ENCODE results near the gene SETMAR.

DNA sequence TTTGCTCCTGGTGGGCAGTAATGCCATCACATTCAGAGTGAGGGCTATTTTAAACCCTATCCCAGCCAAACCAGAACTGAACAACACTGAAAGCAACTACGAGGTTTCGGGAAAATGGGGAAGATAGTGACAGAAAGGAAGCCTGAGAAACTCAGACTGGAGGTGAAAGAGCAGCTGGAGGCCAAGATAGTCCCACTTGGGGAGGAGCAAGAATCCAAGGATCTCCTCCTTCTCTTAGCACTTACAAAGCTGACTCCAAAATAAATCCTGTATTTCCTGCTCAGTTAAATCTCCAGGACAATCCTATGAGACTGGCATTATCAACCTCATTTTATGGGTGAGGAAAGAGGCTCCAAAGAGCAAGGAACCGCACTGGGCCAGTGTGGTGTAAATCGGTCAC lies 14.1 kb upstream of the SETMAR start:
- TF ChIP-seq POLR2A (IDR thresholded peaks at IDR 0.05), result no peak
- no peak for TF ChIP-seq CTCF (IDR thresholded peaks at IDR 0.05)
